HepG2 (cell line): ENCODE measurements around the gene SUPV3L1. TPM values are rescaled to one million over a fixed set of nuclear protein-coding genes. Genes with fewer than 3 reads are reported as not detected.

ENCODE experiments used
- ATAC-seq: fragments of 200-7000 bp; cut with Tn5 transposase; 3 replicates; pipeline ENCODE4 v1.9.1; 2020; ENCODE audit warnings: mild to moderate bottlenecking, moderate library complexity
- BruUV-seq: library from RNA; stranded (reverse); fragments of 400-500 nt; replicated peaks from 2 replicates; lab custom pipeline; 2021; lab: Mats Ljungman, UMichigan
- CTCF ChIA-PET: fragments of 300-600 bp; formaldehyde crosslinking; extraction: SDS; loops from one replicate; lab custom pipeline; 2021; ENCODE audit warnings: low total read pairs, inconsistent platforms, low intra/inter-chr PET ratio; lab: Yijun Ruan, JAX
- POLR2A ChIA-PET: fragments of 350-600 bp; sonication (Branson Sonifier 250); formaldehyde crosslinking; loops from one replicate; lab custom pipeline; 2020; ENCODE audit warnings: antibody characterized with exemption, inconsistent platforms; lab: Yijun Ruan, JAX
- DNase-seq: peaks from one replicate; pipeline ENCODE4 v3.0.0-alpha.2; 2015; ENCODE audit warnings: low spot score
- FAIRE-seq: peaks from 3 replicates; lab custom pipeline; 2011; peaks lifted over from hg19 to GRCh38; lab: Jason Lieb, UNC
- H2AFZ ChIP-seq: one replicate; pipeline ENCODE4 v1.6.1; 2011; ENCODE audit warnings: low read length, inconsistent platforms
- H3K27ac ChIP-seq: fragments of 300-600 bp; 3 replicates; pipeline ENCODE4 v1.8.0; 2011; ENCODE audit warnings: mixed run types, mild to moderate bottlenecking, mixed read lengths, low read length, inconsistent platforms; ENCODE audit not compliant: insufficient read depth; ENCODE audit errors: extremely low read length
- H3K27me3 ChIP-seq, 2 experiments: fragments of 200-600 bp in 1 of 2; 2 replicates in 1 of 2; 3 replicates in 1 of 2; pipeline versions ENCODE4 v1.6.0 to v1.8.0; 2011; ENCODE audit warnings: low read length in 2 of 2, mild to moderate bottlenecking in 2 of 2, moderate library complexity in 2 of 2, inconsistent platforms in 1 of 2; ENCODE audit not compliant: insufficient read depth in 2 of 2, control insufficient read depth in 1 of 2
- H3K36me3 ChIP-seq, 2 experiments: fragments of 200-600 bp in 1 of 2; replicated peaks in 1 of 2; 2 replicates in 1 of 2; 3 replicates in 1 of 2; pipeline versions ENCODE4 v1.5.1 to v1.8.0; 2011; ENCODE audit warnings: low read length in 2 of 2, inconsistent platforms in 1 of 2; ENCODE audit not compliant: insufficient read depth in 2 of 2, control insufficient read depth in 1 of 2
- H3K4me1 ChIP-seq: 2 replicates; pipeline ENCODE4 v1.5.1; 2012; ENCODE audit warnings: low read length, inconsistent platforms; ENCODE audit not compliant: insufficient read depth
- H3K4me2 ChIP-seq: 2 replicates; pipeline ENCODE4 v1.6.0; 2011; ENCODE audit warnings: low read depth, low read length, inconsistent platforms
- H3K4me3 ChIP-seq, 3 experiments: fragments of 200-600 bp in 1 of 3; sonication (generic), shearing (Covaris generic) in 1 of 3; replicated peaks in 1 of 3; 2 replicates each; pipeline ENCODE4 v1.5.1; 2011 to 2016; ENCODE audit warnings: low read length in 3 of 3, inconsistent platforms in 2 of 3, low read depth in 2 of 3, mild to moderate bottlenecking in 2 of 3, control low read depth in 1 of 3, mixed read lengths in 1 of 3; ENCODE audit not compliant: insufficient read depth in 1 of 3
- H3K79me2 ChIP-seq: one replicate; pipeline ENCODE4 v1.6.1; 2011; ENCODE audit warnings: low read length, inconsistent platforms; ENCODE audit not compliant: insufficient read depth
- H3K9ac ChIP-seq: 2 replicates; pipeline ENCODE4 v1.6.0; 2011; ENCODE audit warnings: mild to moderate bottlenecking, low read depth, low read length, inconsistent platforms; ENCODE audit not compliant: insufficient read depth
- H3K9me3 ChIP-seq: 2 replicates; pipeline ENCODE4 v1.5.1; 2012; ENCODE audit warnings: mild to moderate bottlenecking, low read length
- H4K20me1 ChIP-seq: 2 replicates; pipeline ENCODE4 v1.6.0; 2011; ENCODE audit warnings: inconsistent platforms, mild to moderate bottlenecking, low read length, moderate library complexity; ENCODE audit not compliant: insufficient read depth
- ARID3A ChIP-seq: IDR thresholded peaks from 2 replicates; pipeline ENCODE4 v1.6.1; 2012; ENCODE audit warnings: low read depth, low read length, improper control_type of control experiment
- GRHL1 ChIP-seq: sonication (generic); formaldehyde crosslinking; conservative IDR thresholded peaks from 2 replicates; pipeline ENCODE4 v1.8.0; 2022; ENCODE audit warnings: missing genetic modification reagents
- MEIS1 ChIP-seq: sonication (generic); formaldehyde crosslinking; IDR thresholded peaks from 2 replicates; pipeline ENCODE4 v1.9.0; 2021; ENCODE audit warnings: mild to moderate bottlenecking, missing genetic modification reagents, moderate library complexity, borderline replicate concordance
- MXD4 ChIP-seq: IDR thresholded peaks from 2 replicates; pipeline ENCODE4 v1.6.1; 2016; ENCODE audit warnings: mild to moderate bottlenecking, missing biosample characterization, missing genetic modification reagents
- NR2F6 ChIP-seq, 2 experiments: IDR thresholded peaks; 2 replicates each; pipeline ENCODE4 v1.6.1; 2016; ENCODE audit warnings: antibody characterized with exemption in 1 of 2, mild to moderate bottlenecking in 1 of 2
- PHB2 ChIP-seq: fragments of 450-650 bp; IDR thresholded peaks from 2 replicates; pipeline ENCODE4 v1.6.1; 2018; ENCODE audit not compliant: partially characterized antibody
- SP2 ChIP-seq: sonication (generic); formaldehyde crosslinking; IDR thresholded peaks from 2 replicates; pipeline ENCODE4 v1.5.1; 2020; ENCODE audit warnings: mild to moderate bottlenecking, missing genetic modification reagents
- TEAD3 ChIP-seq: optimal IDR thresholded peaks from 2 replicates; pipeline ENCODE3; 2016; ENCODE audit warnings: borderline replicate concordance
- ZMAT5 ChIP-seq: sonication (generic); formaldehyde crosslinking; IDR thresholded peaks from 2 replicates; pipeline ENCODE4 v1.5.0; 2020; ENCODE audit warnings: mild to moderate bottlenecking, low read depth, missing genetic modification reagents, borderline replicate concordance
- ZSCAN30 ChIP-seq: sonication (generic); formaldehyde crosslinking; IDR thresholded peaks from 2 replicates; pipeline ENCODE4 v1.5.0; 2020; ENCODE audit warnings: mild to moderate bottlenecking, missing genetic modification reagents
- WGBS: methylation state at CpG from one replicate; pipeline ENCODE4 v1.1.6; 2017; ENCODE audit warnings: low lambda C conversion rate; 5-methylcytosine and 5-hydroxymethylcytosine counted together
- in situ Hi-C: cut with HindIII; loops from 2 replicates; pipeline ENCODE4 v1.10.0; 2017; ENCODE audit warnings: low pct_unique_long_range_greater_than_20kb; ENCODE audit not compliant: extremely low pct_ligation_motif_present
- intact Hi-C: fragments of 100-400 bp; cut with micrococcal nuclease; formaldehyde crosslinking; loops from one replicate; pipeline ENCODE4 v1.10.0; 2022; ENCODE audit not compliant: unreplicated experiment
- polyA plus RNA-seq, 8 experiments: library from polyadenylated mRNA; depleted of rRNA in 3 of 8; stranded (reverse) in 7 of 8; unstranded in 1 of 8; fragments of >200 nt; fragmentation: Illumina TruSeq in 4 of 8; extraction: Trizol in 4 of 8; gene quantifications; 2 replicates each; pipeline versions ENCODE4 v1.2.1 to v1.2.3, GENCODE V29; 2011 to 2016; ENCODE audit warnings: low read depth in 4 of 8, missing spikeins in 1 of 8, mixed read lengths in 1 of 8; ENCODE audit not compliant: insufficient read depth in 1 of 8
- total RNA-seq, 5 experiments: library from RNA; depleted of rRNA; stranded (reverse); fragments of >200 nt; fragmentation: Illumina TruSeq; extraction: Trizol; gene quantifications; 2 replicates each; pipeline ENCODE4 v1.2.3, GENCODE V29; 2016; ENCODE audit warnings: low read depth in 1 of 5
- TF ChIP-seq, protein P1 (sequence below): sonication (generic); formaldehyde crosslinking; IDR thresholded peaks from 2 replicates; pipeline ENCODE4 v1.4.0; 2020; ENCODE audit warnings: mild to moderate bottlenecking, missing genetic modification reagents
- TF ChIP-seq, protein P2 (sequence below): sonication (generic); formaldehyde crosslinking; IDR thresholded peaks from 2 replicates; pipeline ENCODE4 v1.4.0; 2020; ENCODE audit warnings: missing genetic modification reagents

The SUPV3L1 gene
- total and polyA plus RNA-seq, 2 of the 13 experiments (the other 11 are each of a cell fraction or from before 2014, with no cell fraction given) = 28.8 to 45.7 TPM

- TF ChIP-seq ARID3A (no peak), GRHL1 (CRISPR knock-in tag) (no peak), MEIS1 (CRISPR knock-in tag) (no peak), ZSCAN30 (no peak), PHB2 (no peak)
Measured at GRCh38 chr10:69246036-69246435, 66.0 kb downstream of the SUPV3L1 start (continued).

- H3K27ac ChIP-seq = no peak overlapping the region
- intact Hi-C loops = no loop called here
- H3K27me3 ChIP-seq = no peaks in the 10 kb centered on the region
- H3K9me3 ChIP-seq = no peaks in the 10 kb centered on the region
- no peak overlapping the region for H3K4me3 ChIP-seq
- H3K4me1 ChIP-seq = no peaks in the 10 kb centered on the region
- H3K79me2 ChIP-seq = no peaks in the 10 kb centered on the region
- in situ Hi-C loops = no loop called here
- H4K20me1 ChIP-seq = no peaks in the 10 kb centered on the region
- ATAC-seq = no peak
- BruUV-seq = no TSS peak
- peaks cover 4 to 16% of the 10 kb centered on the region in 2 experiments; a peak in 3 of 5 replicates for H3K36me3 ChIP-seq
- TF ChIP-seq SP2 (CRISPR knock-in tag) = no peak
- TF ChIP-seq ZMAT5 = no peak
- TF ChIP-seq MXD4 (CRISPR knock-in tag) = no peak
- TF ChIP-seq, protein P1, sequence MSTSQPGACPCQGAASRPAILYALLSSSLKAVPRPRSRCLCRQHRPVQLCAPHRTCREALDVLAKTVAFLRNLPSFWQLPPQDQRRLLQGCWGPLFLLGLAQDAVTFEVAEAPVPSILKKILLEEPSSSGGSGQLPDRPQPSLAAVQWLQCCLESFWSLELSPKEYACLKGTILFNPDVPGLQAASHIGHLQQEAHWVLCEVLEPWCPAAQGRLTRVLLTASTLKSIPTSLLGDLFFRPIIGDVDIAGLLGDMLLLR (CRISPR knock-in tag) = no peak
- TF ChIP-seq TEAD3 (CRISPR knock-in tag) = no peak
- TF ChIP-seq NR2F6 (IDR thresholded peaks at IDR 0.05) = no peak
- no peak for TF ChIP-seq NR2F6 (CRISPR knock-in tag; IDR thresholded peaks at IDR 0.05)
- TF ChIP-seq, protein P2, sequence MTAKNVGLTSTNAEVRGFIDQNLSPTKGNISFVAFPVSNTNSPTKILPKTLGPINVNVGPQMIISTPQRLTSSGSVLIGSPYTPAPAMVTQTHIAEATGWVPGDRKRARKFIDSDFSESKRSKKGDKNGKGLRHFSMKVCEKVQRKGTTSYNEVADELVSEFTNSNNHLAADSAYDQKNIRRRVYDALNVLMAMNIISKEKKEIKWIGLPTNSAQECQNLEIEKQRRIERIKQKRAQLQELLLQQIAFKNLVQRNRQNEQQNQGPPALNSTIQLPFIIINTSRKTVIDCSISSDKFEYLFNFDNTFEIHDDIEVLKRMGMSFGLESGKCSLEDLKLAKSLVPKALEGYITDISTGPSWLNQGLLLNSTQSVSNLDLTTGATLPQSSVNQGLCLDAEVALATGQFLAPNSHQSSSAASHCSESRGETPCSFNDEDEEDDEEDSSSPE = no peak
- TF ChIP-seq, all 625 proteins: peak for 0
- FAIRE-seq (no peak), DNase-seq (no peak)
- no peak overlapping the region for H3K4me2 ChIP-seq
- 88% methylated on average over 14 of the region's 14 CpGs for WGBS
- CTCF ChIA-PET = no interaction called here
- H2AFZ ChIP-seq = no peak overlapping the region
- POLR2A ChIA-PET = no interaction called here
- no peak overlapping the region for H3K9ac ChIP-seq
Measured at GRCh38 chr10:69246581-69247312, 66.7 kb downstream of the SUPV3L1 start.
